GM13976 (cell line): ENCODE data around the gene DIP2A.

ENCODE experiments used
- DNase-seq: peaks from one replicate; pipeline ENCODE4 v3.0.0; 2012; ENCODE audit warnings: low spot score
- in situ Hi-C: fragments of 300-500 bp; cut with MboI; formaldehyde crosslinking; loops from one replicate; pipeline ENCODE4 v1.12.0; 2022; ENCODE audit warnings: low sequenced_read_pairs, mixed read lengths, inconsistent platforms; ENCODE audit not compliant: unreplicated experiment
- TF ChIP-seq, protein P1 (sequence below): IDR thresholded peaks from 2 replicates; pipeline ENCODE4 v1.5.1; 2012; ENCODE audit warnings: borderline replicate concordance, mild to moderate bottlenecking; ENCODE audit not compliant: insufficient read depth; ENCODE audit errors: extremely low read depth, missing control alignments, control extremely low read depth

Gene DIP2A

DNA sequence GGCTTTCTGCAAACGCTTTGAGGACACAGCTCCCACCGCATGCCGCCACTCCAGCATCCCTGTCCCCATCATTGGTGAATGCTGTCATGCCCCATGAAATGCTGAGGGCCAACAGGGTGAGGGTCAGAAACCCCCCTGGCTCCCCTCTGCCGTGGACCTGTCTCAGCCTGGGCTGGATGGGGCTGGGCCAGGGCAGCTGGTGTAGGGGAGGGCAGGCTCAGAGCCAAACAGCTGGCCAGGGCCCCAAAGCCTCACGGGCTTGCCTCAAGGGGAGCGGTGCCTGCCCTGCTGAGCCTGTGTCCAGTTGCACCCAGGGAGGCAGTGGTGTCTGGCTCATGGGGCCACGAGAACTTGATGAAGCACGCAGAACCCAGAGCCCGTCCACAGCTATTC, 96.5 kb downstream of the DIP2A start:
- TF ChIP-seq, protein P1, sequence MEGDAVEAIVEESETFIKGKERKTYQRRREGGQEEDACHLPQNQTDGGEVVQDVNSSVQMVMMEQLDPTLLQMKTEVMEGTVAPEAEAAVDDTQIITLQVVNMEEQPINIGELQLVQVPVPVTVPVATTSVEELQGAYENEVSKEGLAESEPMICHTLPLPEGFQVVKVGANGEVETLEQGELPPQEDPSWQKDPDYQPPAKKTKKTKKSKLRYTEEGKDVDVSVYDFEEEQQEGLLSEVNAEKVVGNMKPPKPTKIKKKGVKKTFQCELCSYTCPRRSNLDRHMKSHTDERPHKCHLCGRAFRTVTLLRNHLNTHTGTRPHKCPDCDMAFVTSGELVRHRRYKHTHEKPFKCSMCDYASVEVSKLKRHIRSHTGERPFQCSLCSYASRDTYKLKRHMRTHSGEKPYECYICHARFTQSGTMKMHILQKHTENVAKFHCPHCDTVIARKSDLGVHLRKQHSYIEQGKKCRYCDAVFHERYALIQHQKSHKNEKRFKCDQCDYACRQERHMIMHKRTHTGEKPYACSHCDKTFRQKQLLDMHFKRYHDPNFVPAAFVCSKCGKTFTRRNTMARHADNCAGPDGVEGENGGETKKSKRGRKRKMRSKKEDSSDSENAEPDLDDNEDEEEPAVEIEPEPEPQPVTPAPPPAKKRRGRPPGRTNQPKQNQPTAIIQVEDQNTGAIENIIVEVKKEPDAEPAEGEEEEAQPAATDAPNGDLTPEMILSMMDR, result no peak
- in situ Hi-C loops, result no loop called here
- no peak for DNase-seq

DNA sequence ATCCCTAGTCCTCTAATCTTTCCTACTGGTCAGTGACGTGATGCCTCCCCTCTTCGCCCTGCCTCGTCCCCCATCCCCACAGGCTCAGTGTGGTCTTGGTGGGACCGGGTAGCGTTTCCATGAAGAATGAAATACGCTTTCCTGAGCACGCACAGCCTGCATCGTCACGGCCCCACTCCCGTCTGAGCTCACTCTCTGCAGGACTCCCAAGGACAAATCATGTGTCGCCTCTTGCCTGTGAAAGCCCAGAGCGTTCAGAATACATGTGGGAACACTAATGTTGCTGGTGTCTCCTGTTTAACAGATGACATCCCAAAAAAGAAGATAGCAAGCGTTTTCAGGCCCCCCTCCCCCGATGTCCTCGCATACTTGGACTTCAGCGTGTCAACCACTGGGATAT, 97.0 kb downstream of the DIP2A start:
- in situ Hi-C loops, result no loop called here

DNA sequence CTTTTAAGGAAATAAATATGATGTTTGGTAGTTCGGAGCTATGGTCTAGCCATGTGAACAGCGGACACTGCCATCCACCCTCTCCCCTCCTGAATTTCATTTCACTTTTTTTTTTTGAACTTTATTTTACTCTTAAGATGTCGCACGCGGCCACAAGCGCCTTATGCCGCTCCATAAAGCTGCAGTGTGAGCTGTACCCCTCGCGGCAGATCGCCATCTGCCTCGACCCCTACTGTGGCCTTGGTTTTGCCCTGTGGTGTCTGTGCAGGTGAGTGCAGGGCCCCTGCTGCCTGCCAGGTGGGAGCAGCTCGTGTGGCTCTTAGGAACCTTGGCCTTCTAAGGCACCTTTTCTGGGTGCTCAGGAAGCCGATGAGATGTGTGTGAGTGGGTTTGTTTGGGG, 98.1 kb downstream of the DIP2A start:
- DNase-seq, result no peak
- in situ Hi-C loops, result no loop called here
- TF ChIP-seq, protein P1, result no peak

More for the DNA sequence above, 97.0 kb downstream of the DIP2A start:
- TF ChIP-seq, protein P1, result no peak
- no peak for DNase-seq

DNA sequence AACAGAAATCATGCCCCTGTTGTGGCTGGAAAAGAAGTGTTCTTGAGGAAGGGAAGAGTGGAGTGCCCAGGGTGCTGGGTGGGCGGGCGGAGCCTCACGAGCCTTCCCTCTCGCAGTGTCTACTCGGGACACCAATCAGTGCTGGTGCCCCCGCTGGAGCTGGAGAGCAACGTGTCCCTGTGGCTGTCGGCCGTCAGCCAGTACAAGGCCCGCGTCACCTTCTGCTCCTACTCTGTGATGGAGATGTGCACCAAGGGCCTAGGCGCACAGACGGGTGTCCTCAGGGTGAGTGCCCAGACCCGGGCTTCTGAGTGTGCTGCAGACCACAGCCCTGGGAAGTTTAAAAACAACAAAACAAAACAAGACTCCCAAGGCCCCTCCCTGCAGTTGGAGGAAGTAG, 98.8 kb downstream of the DIP2A start:
- in situ Hi-C loops, result no loop called here
- DNase-seq, result no peak
- TF ChIP-seq, protein P1, result no peak

DNA sequence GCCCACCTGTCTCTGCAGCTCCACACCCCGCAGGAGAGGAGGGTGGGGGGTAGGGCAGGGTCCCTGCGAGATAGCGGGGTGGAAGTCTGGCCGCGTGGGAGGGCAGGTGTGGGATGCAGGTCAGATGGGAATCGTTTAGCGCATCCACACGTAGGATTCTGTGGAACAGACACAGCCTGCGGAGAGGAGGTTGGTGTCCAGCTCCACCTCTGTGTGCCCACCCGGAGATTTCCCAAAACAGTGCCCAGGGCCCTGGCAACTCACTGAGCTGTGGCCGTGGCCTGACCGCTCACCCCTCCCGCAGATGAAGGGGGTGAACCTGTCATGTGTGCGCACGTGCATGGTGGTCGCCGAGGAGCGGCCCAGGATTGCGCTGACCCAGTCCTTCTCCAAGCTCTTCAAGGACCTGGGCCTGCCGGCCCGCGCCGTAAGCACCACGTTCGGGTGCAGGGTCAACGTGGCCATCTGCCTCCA, 99.3 kb downstream of the DIP2A start:
- no peak for DNase-seq
- TF ChIP-seq, protein P1, result no peak
- in situ Hi-C loops, result no loop called here

DNA sequence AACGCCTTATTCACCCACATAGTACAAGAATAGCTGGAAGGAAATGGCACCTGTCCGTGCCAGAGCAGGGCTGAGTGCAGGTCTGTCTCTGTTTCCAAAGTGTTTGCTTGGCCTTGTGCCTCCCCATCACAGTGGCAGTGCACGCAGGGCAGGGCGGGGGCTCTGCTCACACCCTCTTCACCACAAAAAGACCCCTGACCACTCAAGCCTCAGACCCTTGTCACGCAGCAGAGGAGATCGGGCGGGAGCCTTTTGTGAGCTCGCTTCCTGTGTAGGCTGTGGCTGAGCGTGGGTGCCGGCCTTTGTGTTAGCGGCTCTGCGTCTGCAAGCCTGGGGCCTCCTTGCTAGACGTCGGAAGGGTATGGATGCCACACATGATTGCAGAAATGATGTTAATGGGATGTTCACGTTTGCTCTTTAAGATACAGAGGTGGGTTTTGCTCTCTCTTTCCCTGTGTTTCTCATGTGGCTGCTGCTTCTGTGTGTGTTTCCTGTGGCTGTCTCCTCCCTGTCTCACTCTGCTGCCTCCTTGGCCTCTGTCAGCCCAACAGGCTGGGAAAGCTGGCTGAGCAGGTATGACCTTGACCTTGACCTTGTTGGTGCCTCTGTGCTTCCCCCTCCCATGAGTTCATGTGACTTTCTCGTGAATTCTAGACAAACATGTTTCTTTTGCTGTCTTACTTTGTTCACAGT, 100.7 kb downstream of the DIP2A start:
- in situ Hi-C loops, result no loop called here
- peak; percentile 76 for DNase-seq
- TF ChIP-seq, protein P1, result no peak
